NCI-H774 (cell line): ENCODE results near the gene MLLT3.

Experiments used
- DNase-seq: peaks from one replicate; lab custom pipeline; 2025; lab: John Stamatoyannopoulos, UW

MLLT3 gene

GRCh38 chr9:20380546-20380945 is 241.8 kb downstream of the MLLT3 start:
- DNase-seq: no peak

DNA sequence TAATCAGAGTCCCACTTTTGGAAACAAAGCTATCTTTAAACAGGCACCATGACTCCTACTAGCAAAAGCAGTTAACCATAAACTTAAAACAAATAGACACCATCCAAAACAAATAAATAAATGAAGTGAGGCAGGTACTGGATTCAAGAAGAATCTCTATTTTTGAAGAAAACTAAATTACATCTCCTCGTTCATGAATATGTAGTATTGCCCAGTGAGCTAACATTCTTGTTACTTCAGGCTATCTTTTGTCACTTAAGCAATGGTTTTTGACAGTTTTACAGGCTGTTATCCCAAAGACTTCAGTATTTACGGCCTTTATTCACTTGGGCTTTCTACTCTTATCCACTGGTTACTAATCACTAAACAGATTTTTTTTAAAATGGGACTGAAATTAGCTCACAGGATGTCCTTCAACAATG is 242.5 kb downstream of the MLLT3 start:
- DNase-seq: no peak

- no peak for DNase-seq
Measured at GRCh38 chr9:20378851-20379250, 243.4 kb downstream of the MLLT3 start.

DNA sequence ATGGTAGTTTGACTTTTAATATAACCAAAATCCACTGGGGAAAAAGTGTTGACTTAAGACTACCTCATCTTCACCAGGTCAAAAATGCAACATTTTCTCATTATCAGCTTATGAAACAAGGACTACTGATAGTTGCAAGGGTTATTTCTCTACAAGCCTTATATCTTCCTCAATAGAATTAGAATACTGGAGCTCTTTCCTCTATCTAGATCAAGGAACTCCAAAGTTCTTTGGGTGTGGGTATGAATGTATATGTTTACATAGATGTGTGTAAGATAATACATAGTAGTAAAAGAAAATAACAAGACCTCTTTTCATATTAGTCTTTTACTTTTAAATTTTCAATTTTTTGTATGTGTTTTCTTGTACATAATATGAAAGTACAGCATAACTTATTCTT is 244.5 kb downstream of the MLLT3 start:
- DNase-seq: no peak

GRCh38 chr9:20376731-20377375 is 245.4 kb downstream of the MLLT3 start:
- DNase-seq: no peak

DNA sequence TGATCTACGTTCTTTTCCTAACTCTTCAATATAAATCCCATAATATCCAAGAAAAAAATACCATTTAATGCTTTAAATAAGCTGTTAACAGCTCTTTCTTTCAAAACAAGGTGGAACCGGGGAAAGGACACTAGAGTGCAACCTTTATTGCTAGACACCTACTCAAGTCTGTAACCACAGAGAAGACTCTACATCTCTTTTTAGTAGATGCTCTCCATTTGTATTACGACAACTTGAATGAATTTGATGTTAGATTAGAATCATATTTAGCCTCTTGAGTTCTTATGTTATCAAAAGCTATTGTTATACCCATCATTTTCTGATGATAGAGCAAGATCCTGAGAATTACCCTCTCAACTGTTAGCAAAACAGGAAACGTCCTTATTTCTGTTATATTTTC is 246.3 kb downstream of the MLLT3 start:
- no peak for DNase-seq

DNA sequence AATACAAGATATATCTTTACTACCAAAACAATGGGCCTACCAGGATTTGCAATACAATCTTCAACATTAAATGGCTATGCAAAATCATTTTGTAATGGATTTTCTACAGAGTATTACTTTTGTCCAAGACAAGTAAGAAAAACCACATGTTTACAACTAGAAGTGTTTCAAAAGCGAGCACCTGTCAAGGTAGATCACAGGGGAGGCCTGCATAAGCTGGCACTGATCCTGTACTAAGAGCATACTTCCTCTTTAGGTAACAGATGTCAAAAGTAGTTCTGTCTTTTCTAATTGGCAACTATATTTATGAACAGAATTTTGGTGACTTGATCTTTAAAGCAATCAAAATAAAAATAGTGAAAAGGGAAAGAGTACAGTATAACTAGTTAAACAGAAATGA is 249.0 kb downstream of the MLLT3 start:
- DNase-seq: no peak

GRCh38 chr9:20369391-20369790 is 252.9 kb downstream of the MLLT3 start:
- DNase-seq: no peak

- DNase-seq: no peak
Measured at GRCh38 chr9:20367855-20368254, 254.4 kb downstream of the MLLT3 start.

GRCh38 chr9:20364959-20365358 is 257.3 kb downstream of the MLLT3 start:
- no peak for DNase-seq

DNA sequence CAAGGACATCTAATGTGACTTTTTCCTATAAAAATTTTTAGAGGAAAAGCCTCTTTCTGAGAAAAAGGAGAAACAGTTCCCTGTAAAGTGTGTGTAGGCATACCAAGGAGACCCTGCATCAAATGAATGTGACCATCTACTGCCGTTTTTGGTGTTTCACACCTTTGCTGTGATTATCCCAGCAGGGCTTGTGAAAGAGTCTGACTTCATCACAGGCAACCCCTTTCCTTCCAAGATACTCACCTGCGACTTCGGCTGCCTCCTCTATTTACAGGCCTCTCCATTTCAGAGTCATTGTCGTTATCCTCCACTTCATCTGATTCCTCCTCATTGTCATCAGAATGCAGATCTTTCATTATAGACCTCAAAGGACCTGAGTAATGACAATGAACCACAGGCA is 259.1 kb downstream of the MLLT3 start:
- no peak for DNase-seq

- DNase-seq: no peak
Measured at GRCh38 chr9:20361656-20362570, 260.4 kb downstream of the MLLT3 start.

- no peak for DNase-seq
Measured at GRCh38 chr9:20361229-20361628, 261.1 kb downstream of the MLLT3 start.

DNA sequence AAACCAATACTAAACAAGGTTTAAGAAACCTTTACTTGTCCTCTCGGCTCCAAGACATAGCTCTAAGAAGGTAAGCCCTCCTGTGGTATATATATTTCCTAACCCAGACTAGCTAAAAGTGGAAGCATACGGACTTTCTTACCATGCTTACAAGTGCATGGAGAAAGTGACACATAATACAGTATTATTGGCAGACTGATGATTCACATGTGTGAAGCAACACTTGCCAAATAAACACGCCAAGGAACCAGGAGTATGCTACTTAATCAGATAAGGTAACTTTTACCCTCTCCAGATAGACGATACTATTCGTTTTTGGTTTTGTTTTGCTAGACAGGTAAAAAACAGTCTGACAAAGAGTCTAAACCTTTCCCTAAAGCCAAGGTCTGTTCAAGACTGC is 264.1 kb downstream of the MLLT3 start:
- DNase-seq: no peak

DNA sequence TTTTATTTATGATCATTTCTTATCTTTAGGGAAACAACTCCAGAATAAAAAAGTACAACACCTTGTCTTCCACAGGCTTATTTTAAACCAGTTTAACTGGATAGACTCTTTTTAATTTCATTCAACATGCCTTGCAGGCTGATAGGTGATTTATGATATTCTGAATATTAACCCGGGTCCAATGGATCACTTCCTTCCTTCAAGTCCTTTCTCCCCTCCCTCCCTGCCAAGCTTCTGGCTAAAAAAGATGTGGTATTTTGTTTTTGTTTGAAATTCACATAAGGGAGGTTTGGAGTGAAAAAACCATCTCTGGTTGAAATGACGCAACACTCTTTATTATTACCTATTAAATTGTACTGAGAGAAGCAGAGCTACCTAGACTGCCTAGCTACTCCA is 265.3 kb downstream of the MLLT3 start:
- no peak for DNase-seq

DNA sequence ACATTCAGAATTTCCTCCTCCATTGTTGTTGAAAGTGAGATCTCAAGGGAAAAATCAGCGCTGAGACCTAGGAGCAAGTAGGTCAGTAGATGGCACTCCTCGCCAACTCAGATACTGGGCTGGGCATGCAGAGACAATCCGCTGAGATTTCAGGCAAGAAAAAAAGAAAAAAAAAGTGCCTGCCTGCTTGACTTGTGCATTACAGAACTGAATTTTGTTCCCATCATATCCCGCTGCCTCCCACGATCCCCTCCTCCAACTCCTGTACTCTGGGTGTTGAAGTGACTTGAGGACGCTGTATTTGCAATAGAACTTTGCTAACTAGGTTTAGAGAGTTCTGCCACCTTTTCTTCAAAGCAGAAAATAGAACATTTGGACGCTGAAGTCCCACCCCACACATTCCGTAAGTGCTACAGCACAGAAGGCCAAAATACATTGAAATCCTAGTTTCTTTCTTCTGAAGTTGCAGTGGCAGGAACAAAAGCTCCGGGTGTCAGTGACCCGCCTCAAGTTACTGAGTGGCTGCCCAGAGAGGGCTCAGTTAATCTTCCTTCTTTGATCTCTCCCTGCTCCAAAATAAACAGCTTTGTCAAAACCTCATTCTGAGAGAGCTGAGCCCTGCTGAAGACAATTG is 265.8 kb downstream of the MLLT3 start:
- peak; percentile 60 for DNase-seq

DNA sequence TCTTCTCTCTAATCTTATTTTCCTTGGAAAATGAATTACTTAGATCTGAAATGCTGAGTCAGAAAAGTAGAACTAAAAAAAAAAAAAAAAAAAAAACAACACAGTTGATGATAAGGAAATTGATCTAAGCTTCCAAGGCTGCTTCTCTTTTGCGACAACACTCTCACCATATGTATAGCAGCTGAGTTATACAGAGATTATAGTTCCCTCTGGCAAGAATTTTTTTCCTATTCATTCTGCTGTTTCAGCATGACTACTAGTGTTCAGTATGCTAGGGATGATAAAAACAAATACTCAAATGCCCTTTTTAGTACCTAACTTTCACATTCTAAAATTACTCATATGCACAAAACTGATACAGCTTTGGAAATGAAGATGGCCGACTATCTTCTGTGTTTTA is 267.3 kb downstream of the MLLT3 start:
- DNase-seq: no peak

DNA sequence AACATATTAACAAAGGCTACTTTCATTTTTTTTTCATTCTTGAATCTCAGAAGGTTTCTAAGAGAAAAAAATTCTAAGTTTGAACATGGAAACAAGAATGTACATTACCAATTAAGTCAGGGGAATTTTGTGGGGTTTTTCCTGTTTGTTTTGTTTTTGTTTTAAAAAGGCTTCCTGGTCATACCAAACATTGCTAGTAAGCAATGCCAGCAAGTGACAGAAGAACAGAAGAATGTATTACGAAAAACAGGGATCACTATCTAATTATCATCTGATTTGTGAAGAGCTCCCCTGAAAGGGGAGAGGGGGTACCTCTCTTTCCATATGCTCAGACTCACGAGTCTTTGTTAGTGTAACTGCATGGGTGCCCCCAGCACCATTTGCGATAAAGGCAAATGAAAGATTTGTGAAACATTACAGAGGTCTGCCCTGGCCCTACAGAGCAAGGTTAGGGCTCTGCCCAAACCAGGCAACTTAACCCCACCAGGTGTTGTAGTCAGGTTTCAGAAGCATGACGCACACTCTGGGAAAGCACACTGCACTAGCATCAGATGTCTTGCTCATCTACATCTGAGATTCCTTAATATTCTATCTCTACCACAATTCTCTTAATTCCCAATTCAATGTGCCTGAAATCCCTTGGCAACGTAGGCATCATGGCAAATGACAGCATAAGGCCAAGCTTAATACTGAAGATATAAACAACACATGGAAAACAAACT is 268.2 kb downstream of the MLLT3 start:
- DNase-seq: no peak

DNA sequence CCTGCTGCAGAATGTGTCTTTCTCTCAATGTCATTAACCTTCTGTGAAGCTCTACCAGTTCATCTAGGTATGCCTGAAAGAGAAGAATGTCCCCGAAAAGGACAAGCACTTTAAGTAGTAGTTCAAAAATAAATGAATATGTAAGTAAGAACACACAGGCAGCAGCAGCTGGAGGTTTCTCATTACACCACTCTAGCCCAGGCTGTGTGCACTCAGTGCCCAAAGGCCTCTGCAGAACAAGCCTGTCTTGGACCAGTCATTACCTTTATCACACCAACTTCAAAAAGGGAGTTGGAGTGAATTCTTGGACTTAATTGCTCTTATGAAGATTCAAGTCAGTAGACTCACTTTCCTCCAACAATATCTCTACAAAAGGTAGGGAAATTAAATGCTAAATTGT is 268.8 kb downstream of the MLLT3 start:
- DNase-seq: no peak

GRCh38 chr9:20352591-20352990 is 269.7 kb downstream of the MLLT3 start:
- no peak for DNase-seq

GRCh38 chr9:20351715-20352114 is 270.6 kb downstream of the MLLT3 start:
- DNase-seq: no peak

- no peak for DNase-seq
Measured at GRCh38 chr9:20349568-20349967, 272.7 kb downstream of the MLLT3 start.
